Smooth muscle cell (in vitro differentiated cells): ENCODE data around the gene XPR1. TPM values are rescaled to one million over a fixed set of nuclear protein-coding genes. Genes with fewer than 3 reads are reported as not detected.

ENCODE experiments used
- DNase-seq: peaks from one replicate; lab custom pipeline; 2025; ENCODE audit not compliant: unreplicated experiment; lab: John Stamatoyannopoulos, UW
- H2AFZ ChIP-seq: fragments of 200-600 bp; sonication (generic); 2 replicates; pipeline ENCODE4 v1.6.0; 2016; ENCODE audit warnings: antibody characterized with exemption, low read depth, mild to moderate bottlenecking
- H3F3A ChIP-seq: fragments of 200-600 bp; sonication (generic); 2 replicates; pipeline ENCODE4 v1.6.0; 2017; ENCODE audit warnings: antibody characterized with exemption, low read depth
- H3K27ac ChIP-seq: fragments of 200-600 bp; sonication (generic); 2 replicates; pipeline ENCODE4 v1.5.1; 2016; ENCODE audit warnings: low read depth, mild to moderate bottlenecking
- H3K27me3 ChIP-seq: fragments of 200-600 bp; sonication (generic); 2 replicates; pipeline ENCODE4 v1.6.1; 2016; ENCODE audit warnings: low read depth, mild to moderate bottlenecking
- H3K36me3 ChIP-seq: fragments of 200-600 bp; sonication (generic); 2 replicates; pipeline ENCODE4 v1.5.1; 2016; ENCODE audit warnings: low read depth
- H3K4me1 ChIP-seq: fragments of 200-600 bp; sonication (generic); 2 replicates; pipeline ENCODE4 v1.5.1; 2016; ENCODE audit warnings: low read depth
- H3K4me2 ChIP-seq: fragments of 200-600 bp; sonication (generic); 2 replicates; pipeline ENCODE4 v1.6.0; 2016; ENCODE audit warnings: mild to moderate bottlenecking
- H3K4me3 ChIP-seq: fragments of 200-600 bp; sonication (generic); 2 replicates; pipeline ENCODE4 v1.5.1; 2016; ENCODE audit warnings: mild to moderate bottlenecking
- H3K79me2 ChIP-seq: fragments of 200-600 bp; sonication (generic); 2 replicates; pipeline ENCODE4 v1.6.0; 2016; ENCODE audit warnings: low read depth, mild to moderate bottlenecking
- H3K9ac ChIP-seq: fragments of 200-600 bp; sonication (generic); 2 replicates; pipeline ENCODE4 v1.6.0; 2016; ENCODE audit warnings: low read depth
- H3K9me3 ChIP-seq: fragments of 200-600 bp; sonication (generic); replicated peaks from 2 replicates; pipeline ENCODE4 v1.5.1; 2016; ENCODE audit warnings: low read depth
- H4K20me1 ChIP-seq: fragments of 200-600 bp; sonication (generic); 2 replicates; pipeline ENCODE4 v1.6.0; 2016; ENCODE audit warnings: low read depth
- WGBS: methylation state at CpG from one replicate; pipeline ENCODE4 v1.1.7; 2016; ENCODE audit warnings: low lambda C conversion rate; 5-methylcytosine and 5-hydroxymethylcytosine counted together
- polyA plus RNA-seq: library from polyadenylated mRNA; unstranded; fragments of >200 nt; fragmentation: Nextera tagmentation; extraction: Ambion mirVana; gene quantifications from 2 replicates; pipeline ENCODE4 v1.2.1, GENCODE V29; 2016
- total RNA-seq: library from RNA; depleted of rRNA; stranded (reverse); fragments of >200 nt; gene quantifications from 2 replicates; pipeline ENCODE4 v1.2.3, GENCODE V29; 2014
- TF ChIP-seq, protein P1 (sequence below): fragments of 200-600 bp; sonication (generic); IDR thresholded peaks from 2 replicates; pipeline ENCODE4 v1.5.1; 2017; ENCODE audit warnings: borderline replicate concordance, mild to moderate bottlenecking, antibody characterized with exemption; ENCODE audit not compliant: insufficient read depth, poor library complexity, severe bottlenecking

The XPR1 gene
- total and polyA plus RNA-seq, 2 experiments from 2014 or later: 9.5 to 27.6 TPM

DNA sequence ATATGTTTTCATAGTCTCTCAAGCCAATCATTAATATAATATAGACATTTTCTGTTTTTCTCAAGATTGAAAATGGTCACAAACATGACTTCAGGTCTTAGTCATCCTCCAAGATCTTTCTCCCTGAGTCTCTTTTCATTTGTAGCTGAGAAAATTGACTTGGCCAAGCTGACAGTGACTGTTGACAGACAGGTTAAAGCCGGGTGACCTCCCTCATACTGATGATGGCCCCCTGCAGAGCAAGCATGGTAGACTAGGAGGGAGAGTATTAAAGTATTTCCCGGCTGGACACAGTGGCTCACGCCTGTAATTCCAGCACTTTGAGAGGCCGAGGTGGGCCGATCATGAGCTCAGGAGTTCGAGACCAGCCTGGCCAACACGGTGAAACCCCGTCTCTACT is 274.1 kb downstream of the XPR1 start:
- no peak overlapping the region for H3K27ac ChIP-seq
- no peaks in the 10 kb centered on the region for H3K79me2 ChIP-seq
- 89% methylated on average over 8 of the region's 8 CpGs for WGBS
- H3K9me3 ChIP-seq: no peaks in the 10 kb centered on the region
- no peak overlapping the region for H3K9ac ChIP-seq
- no peak overlapping the region for H3K4me2 ChIP-seq
- no peaks in the 10 kb centered on the region for H3K27me3 ChIP-seq
- H4K20me1 ChIP-seq: no peaks in the 10 kb centered on the region
- H3F3A ChIP-seq: no peaks in the 10 kb centered on the region
- H2AFZ ChIP-seq: no peak overlapping the region
- DNase-seq: no peak
- H3K4me3 ChIP-seq: no peak overlapping the region
- TF ChIP-seq, protein P1, sequence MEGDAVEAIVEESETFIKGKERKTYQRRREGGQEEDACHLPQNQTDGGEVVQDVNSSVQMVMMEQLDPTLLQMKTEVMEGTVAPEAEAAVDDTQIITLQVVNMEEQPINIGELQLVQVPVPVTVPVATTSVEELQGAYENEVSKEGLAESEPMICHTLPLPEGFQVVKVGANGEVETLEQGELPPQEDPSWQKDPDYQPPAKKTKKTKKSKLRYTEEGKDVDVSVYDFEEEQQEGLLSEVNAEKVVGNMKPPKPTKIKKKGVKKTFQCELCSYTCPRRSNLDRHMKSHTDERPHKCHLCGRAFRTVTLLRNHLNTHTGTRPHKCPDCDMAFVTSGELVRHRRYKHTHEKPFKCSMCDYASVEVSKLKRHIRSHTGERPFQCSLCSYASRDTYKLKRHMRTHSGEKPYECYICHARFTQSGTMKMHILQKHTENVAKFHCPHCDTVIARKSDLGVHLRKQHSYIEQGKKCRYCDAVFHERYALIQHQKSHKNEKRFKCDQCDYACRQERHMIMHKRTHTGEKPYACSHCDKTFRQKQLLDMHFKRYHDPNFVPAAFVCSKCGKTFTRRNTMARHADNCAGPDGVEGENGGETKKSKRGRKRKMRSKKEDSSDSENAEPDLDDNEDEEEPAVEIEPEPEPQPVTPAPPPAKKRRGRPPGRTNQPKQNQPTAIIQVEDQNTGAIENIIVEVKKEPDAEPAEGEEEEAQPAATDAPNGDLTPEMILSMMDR: no peak
- no peaks in the 10 kb centered on the region for H3K4me1 ChIP-seq
- H3K36me3 ChIP-seq: no peaks in the 10 kb centered on the region

DNA sequence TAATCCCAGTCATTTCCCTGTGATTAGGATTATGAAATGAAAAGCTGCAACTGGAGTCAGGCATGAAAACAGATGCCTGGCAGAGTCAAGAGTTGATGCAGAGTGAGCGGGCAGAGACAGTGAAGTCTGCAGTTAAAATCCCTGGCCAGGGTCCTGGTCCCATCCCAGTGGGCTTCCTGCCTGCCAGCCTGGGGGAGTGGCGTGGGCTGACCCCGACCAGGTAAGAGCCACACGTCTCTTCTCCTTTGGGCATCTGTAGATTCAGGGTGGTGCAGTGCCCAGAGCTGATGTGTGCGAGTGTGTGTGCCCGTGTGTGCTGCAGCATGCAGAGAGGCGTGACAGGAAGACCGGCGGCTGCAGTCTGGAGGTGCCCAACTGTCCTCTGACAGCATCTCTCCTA is 274.7 kb downstream of the XPR1 start:
- Histone ChIP-seq H4K20me1 (no peaks in the 10 kb centered on the region), H2AFZ (no peak overlapping the region), H3F3A (no peaks in the 10 kb centered on the region), H3K9ac (no peak overlapping the region), H3K36me3 (no peaks in the 10 kb centered on the region), H3K27me3 (no peaks in the 10 kb centered on the region), H3K9me3 (no peaks in the 10 kb centered on the region), H3K4me2 (no peak overlapping the region), H3K4me3 (no peak overlapping the region), H3K79me2 (no peaks in the 10 kb centered on the region), H3K4me1 (peaks cover 4% of the 10 kb centered on the region), H3K27ac (no peak overlapping the region)
- TF ChIP-seq, protein P1: no peak
- 92% methylated on average over 9 of the region's 9 CpGs for WGBS
- DNase-seq: no peak

DNA sequence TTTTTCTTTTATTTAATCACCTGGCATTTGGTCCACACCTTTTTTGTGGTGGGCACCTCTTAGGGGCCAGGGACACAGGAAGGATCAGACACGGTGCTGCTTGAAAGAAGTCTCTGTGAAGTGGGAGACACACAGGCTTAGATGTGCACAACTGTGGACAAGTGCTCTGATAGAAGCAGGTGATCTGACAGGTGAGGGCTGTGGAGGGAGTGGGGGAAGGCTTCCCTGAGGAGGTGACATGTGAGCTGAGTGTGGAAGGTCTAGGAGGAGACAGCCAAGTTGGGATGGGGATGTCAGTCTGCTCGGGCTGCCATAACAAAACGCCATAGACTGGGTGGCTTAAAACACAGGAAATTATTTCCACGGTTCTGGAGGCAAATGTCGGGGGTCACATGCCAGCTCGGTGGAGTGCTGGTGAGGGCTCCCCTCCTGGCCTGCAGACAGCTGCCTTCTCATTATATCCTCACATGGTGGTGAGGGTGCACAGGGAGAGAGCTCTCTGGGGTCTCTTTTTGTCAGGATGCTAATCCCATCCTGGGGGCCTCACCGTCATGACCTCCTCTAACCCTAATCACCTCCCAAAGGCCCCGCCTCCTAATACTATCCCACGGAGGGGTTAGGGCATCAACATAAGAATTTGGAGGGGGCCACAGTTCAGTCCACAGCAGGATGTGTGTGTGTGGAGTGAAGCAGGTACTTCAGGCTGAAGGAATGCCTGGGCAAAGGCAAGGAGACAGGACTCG is 275.7 kb downstream of the XPR1 start:
- WGBS: 86% methylated on average over 10 of the region's 10 CpGs
- peaks cover 7% of the 10 kb centered on the region for H3K4me1 ChIP-seq
- no peak for DNase-seq

More for the DNA sequence above, 275.7 kb downstream of the XPR1 start:
- Histone ChIP-seq H3K27me3 (no peaks in the 10 kb centered on the region), H3K4me2 (no peak overlapping the region), H4K20me1 (no peaks in the 10 kb centered on the region), H3F3A (no peaks in the 10 kb centered on the region), H3K79me2 (no peaks in the 10 kb centered on the region), H2AFZ (no peak overlapping the region), H3K27ac (no peak overlapping the region), H3K36me3 (no peaks in the 10 kb centered on the region), H3K4me3 (no peak overlapping the region), H3K9me3 (no peaks in the 10 kb centered on the region), H3K9ac (no peak overlapping the region)
- TF ChIP-seq, protein P1: no peak
